Measurements from ENCODE around the gene C3orf20.

GRCh38 chr3:14822134-14822533 lies 147.2 kb downstream of the C3orf20 start:
- TF ChIP-seq CTCF (IDR thresholded peaks at IDR 0.05 in 4 of 5, conservative IDR thresholded peaks at IDR 0.05 in 1 of 5) (no peak), POLR2A (IDR thresholded peaks at IDR 0.05) (no peak)

Data from gastrocnemius medialis (tissue), 4 donors.